Immature natural killer cell (primary cell): ENCODE measurements around the gene IFNA21. TPM values are rescaled to one million over a fixed set of nuclear protein-coding genes. Genes with fewer than 3 reads are reported as not detected.
"Not testable (repeated sequence)": the region's sequence is repeated elsewhere in the genome, so short reads cannot be mapped to it uniquely, and the experiment has no call there.

ENCODE experiments used
- DNase-seq, 3 donors: peaks; one replicate each; pipeline ENCODE4 v3.0.0; 2022; ENCODE audit warnings: mixed read lengths in 1 of 3
- H3K27ac Mint-ChIP-seq, 6 donors: one replicate each; pipeline ENCODE4 v1.8.0; 2020; ENCODE audit warnings: mixed read lengths in 6 of 6, mild to moderate bottlenecking in 5 of 6, inconsistent platforms in 4 of 6, moderate library complexity in 3 of 6
- H3K27me3 Mint-ChIP-seq, 3 donors: one replicate each; pipeline ENCODE4 v1.8.0; 2020 to 2021; ENCODE audit warnings: low read depth in 3 of 3, mild to moderate bottlenecking in 3 of 3, mixed read lengths in 3 of 3, moderate library complexity in 3 of 3, inconsistent platforms in 1 of 3
- H3K36me3 Mint-ChIP-seq, 3 donors: one replicate each; pipeline ENCODE4 v1.8.0; 2020; ENCODE audit warnings: mixed read lengths in 3 of 3, inconsistent platforms in 2 of 3, mild to moderate bottlenecking in 2 of 3
- H3K4me1 Mint-ChIP-seq, 2 donors: one replicate each; pipeline ENCODE4 v1.8.0; 2020; ENCODE audit warnings: inconsistent platforms in 2 of 2, mild to moderate bottlenecking in 2 of 2, mixed read lengths in 2 of 2, moderate library complexity in 1 of 2
- H3K4me3 Mint-ChIP-seq, 5 donors: one replicate each; pipeline ENCODE4 v1.8.0; 2020; ENCODE audit warnings: mild to moderate bottlenecking in 5 of 5, mixed read lengths in 5 of 5, inconsistent platforms in 3 of 5, moderate library complexity in 3 of 5
- H3K9me3 Mint-ChIP-seq, 6 donors: one replicate each; pipeline ENCODE4 v1.8.0; 2020; ENCODE audit warnings: mild to moderate bottlenecking in 6 of 6, mixed read lengths in 6 of 6, inconsistent platforms in 4 of 6, moderate library complexity in 3 of 6
- polyA plus RNA-seq, 3 donors: library from polyadenylated mRNA; unstranded; fragments of 300-500 nt; fragmentation: Illumina TruSeq; gene quantifications; one replicate each; pipeline ENCODE4 v1.2.3, GENCODE V29; 2021

IFNA21 gene
- polyA plus RNA-seq, 3 donors from 2014 or later = not detected

DNA sequence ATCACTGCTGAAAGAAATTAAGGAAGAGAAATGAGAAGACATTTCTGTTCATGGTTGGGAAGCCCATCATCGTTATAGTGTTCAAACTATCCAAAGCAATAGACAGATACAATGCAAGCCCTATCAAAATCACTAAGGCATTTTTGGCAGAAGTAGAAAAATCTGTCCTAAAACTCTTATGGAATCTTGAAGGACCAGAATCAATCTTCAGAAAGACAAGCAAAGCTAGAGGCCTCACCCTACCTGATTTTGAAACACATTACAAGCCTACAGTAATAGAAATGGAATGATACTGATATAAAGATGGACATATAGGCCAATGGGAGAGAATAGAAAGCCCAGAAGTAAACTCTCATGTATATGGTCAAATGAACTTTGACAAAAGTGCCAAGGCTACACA is 4.9 kb upstream of the IFNA21 start:
- peaks cover 2 to 6% (median 4%) of the 10 kb centered on the region in 3 donors for H3K27me3 Mint-ChIP-seq
- no peaks in the 10 kb centered on the region for H3K36me3 Mint-ChIP-seq
- DNase-seq = no peak
- H3K4me1 Mint-ChIP-seq = no peaks in the 10 kb centered on the region
- H3K27ac Mint-ChIP-seq = no peak overlapping the region
- no peak overlapping the region for H3K4me3 Mint-ChIP-seq
- no peaks in the 10 kb centered on the region for H3K9me3 Mint-ChIP-seq

DNA sequence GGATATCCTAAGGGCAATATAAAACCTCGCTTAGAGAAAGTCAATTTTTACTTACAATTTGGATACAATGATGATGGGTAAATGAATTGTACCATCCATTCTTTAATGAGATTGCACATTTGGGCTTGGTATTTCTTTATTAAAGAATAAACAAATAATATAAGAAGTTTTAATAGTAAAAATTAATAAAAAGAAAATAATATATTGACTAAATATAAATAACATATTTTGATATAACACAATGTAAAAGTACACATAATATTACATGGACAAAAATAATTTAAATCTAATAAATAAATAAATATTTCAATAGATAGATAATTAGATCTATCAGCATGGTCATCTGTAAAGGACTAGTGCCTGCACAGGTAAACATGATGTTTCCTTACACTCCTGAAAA is 944 bp downstream of the IFNA21 start:
- Mint-ChIP-seq H3K27ac (no peak overlapping the region), H3K4me3 (no peak overlapping the region), H3K27me3 (peaks cover 0 to 6% (median 4%) of the 10 kb centered on the region in 3 donors), H3K9me3 (no peaks in the 10 kb centered on the region), H3K36me3 (peaks cover 0 to 7% (median 0%) of the 10 kb centered on the region in 3 donors), H3K4me1 (peaks cover 32 to 37% of the 10 kb centered on the region in 2 donors)
- no peak for DNase-seq

DNA sequence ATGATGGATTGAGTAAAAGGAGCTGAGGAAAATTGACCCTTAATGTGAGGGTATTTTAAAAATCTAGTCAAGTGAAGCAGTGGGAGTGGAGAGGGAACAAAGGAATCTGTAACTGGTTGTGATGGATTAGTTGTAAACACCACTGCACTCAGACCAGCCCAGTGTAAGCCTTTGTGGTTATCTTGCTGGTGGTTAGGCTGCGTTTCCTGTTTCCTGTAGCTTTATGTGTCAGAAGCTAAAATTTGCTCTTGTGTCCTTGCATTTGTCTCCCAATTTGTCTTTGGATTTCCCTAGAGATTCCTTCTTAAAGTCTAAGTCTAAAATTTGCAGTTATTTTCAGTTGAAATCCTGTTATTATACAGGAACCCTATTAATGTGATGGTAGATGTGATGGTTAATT is 6.3 kb downstream of the IFNA21 start:
- Mint-ChIP-seq H3K36me3 (peaks cover 0 to 7% (median 0%) of the 10 kb centered on the region in 3 donors), H3K27me3 (no peaks in the 10 kb centered on the region), H3K27ac (peak overlapping the region in 5 of 6 donors; percentile 51 to 82 (median 74)), H3K4me3 (peak overlapping the region; percentile 78 to 88 (median 83)), H3K4me1 (peaks cover 47 to 69% of the 10 kb centered on the region in 2 donors), H3K9me3 (peaks cover 0 to 6% (median 0%) of the 10 kb centered on the region in 6 donors)
- peak; percentile 63 to 69 (median 66) for DNase-seq

DNA sequence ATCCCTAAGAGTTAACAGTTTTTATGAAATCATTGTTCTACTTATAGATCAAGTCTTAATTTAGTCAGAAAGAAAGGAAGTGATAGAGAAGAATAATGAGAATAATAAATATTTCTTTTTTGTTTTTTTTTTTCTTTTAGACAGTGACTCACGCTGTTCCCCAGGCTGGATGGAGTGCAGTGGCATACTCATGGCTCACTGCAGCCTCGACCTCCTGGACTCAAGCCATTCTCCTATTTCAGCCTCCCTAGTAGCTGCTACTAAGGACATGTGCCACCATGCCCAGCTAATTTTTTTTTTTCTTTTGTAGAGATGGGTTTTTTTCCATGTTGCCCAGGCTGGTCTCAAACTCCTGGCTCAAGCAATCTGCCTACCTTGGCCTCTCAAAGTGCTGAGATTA is 11.0 kb downstream of the IFNA21 start:
- Mint-ChIP-seq H3K27me3 (peaks cover 0 to 3% (median 0%) of the 10 kb centered on the region in 3 donors), H3K4me3 (no peak overlapping the region), H3K36me3 (peaks cover 0 to 4% (median 0%) of the 10 kb centered on the region in 3 donors), H3K9me3 (peaks cover 0 to 6% (median 0%) of the 10 kb centered on the region in 6 donors), H3K4me1 (peaks cover 21 to 41% of the 10 kb centered on the region in 2 donors), H3K27ac (no peak overlapping the region)
- DNase-seq = no peak

DNA sequence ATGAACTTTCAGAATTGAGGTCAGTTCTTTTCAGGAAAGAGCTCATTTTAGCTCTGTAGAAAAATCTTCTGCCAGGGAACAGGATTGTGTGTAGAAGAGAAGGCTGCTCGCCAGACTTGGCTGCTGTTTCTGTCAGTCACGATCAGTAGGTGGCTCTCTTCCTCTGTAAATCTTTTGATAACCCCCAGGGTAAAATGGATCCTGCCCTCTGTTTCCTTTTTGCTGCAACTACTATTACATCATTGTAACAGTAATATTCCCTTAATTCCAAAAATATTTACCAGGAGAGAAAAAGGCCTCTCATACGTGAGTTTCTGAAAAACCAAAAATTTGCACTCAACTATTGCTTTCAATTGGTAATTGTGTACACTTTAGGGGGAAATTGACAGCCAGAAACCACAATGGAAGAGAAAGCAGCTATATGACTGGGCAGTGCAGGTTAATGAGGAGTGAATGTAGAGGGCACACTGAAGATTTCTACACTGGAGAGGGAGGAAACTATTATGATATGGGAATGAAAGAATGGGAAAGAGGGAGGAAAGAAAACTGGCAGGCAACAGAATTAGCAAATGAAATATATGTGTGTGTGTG is 12.3 kb downstream of the IFNA21 start:
- Mint-ChIP-seq H3K4me1 (peaks cover 11 to 27% of the 10 kb centered on the region in 2 donors), H3K4me3 (peak overlapping the region in 2 of 5 donors; percentile 30 to 34), H3K9me3 (peaks cover 0 to 7% (median under 1%) of the 10 kb centered on the region in 6 donors), H3K27me3 (peaks cover 0 to 3% (median 0%) of the 10 kb centered on the region in 3 donors), H3K27ac (peak overlapping the region in 2 of 6 donors; percentile 4 to 70), H3K36me3 (peaks cover 0 to 5% (median 0%) of the 10 kb centered on the region in 3 donors)
- peak; percentile 9 to 41 (median 24) for DNase-seq

DNA sequence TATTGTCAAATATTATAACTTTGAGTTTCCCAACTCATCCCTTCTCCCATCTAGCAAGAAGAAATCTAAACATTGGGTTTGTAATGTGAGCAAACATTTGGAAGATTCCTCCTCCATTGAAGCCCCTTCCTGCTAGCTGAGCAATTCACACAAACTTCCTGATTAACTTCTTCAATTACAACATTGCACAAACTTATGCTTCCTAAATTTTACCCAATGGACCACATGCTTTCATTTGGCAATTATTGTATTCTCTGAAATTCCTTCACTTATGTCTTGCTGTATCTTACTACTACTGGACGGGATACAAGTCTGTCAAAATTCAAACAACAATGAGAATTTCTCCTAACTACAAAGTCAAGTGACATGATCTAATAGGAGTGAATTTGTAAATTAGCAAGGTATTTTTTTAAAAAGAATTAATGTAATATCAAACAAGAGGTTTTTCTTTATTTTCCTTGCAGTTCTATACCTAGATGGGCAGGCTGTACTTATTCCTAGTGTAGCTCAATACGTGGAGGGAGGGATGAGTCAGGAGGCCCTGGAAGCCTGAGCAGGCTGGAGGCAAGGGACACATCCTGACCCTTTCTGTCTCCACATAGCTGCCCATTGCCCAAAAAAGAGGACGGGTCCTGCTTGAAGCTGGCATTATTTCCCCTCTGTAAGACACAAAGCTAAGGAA is 13.0 kb downstream of the IFNA21 start:
- H3K9me3 Mint-ChIP-seq = peaks cover 0 to 13% (median 2%) of the 10 kb centered on the region in 6 donors
- no peak overlapping the region for H3K4me3 Mint-ChIP-seq
- peaks cover 0 to 3% (median 0%) of the 10 kb centered on the region in 3 donors for H3K27me3 Mint-ChIP-seq
- no peak for DNase-seq
- H3K4me1 Mint-ChIP-seq = peaks cover 7 to 22% of the 10 kb centered on the region in 2 donors
- peaks cover under 1 to 9% (median 2%) of the 10 kb centered on the region in 3 donors for H3K36me3 Mint-ChIP-seq
- H3K27ac Mint-ChIP-seq = no peak overlapping the region

DNA sequence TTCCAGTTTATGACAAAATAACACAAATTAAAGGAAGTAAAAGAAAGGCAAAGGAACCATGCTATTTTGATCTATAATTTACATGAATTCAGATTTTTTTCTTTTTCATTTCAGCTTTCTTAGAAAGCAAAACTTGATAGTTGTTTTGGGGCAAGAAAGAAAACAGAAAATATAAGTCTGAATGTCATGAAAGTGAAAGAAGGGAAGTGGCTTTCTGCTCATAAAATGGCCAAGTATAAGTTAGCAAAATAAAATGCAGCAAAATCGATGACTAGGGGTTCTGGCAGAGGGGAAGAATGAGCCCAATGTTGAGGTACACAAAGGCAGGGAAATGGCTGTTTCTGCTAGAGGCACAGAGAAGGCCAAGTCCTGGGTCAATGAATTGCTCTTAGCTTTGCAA is 21.9 kb downstream of the IFNA21 start:
- peak in 1 of 3 donors; percentile 12 for DNase-seq
- Mint-ChIP-seq H3K27me3 (peaks cover 0 to 3% (median 0%) of the 10 kb centered on the region in 3 donors), H3K4me3 (peak overlapping the region; percentile 33 to 54 (median 52)), H3K27ac (peak overlapping the region; percentile 58 to 92 (median 84)), H3K9me3 (peaks cover 0 to 20% (median 8%) of the 10 kb centered on the region in 6 donors), H3K4me1 (peaks cover 28 to 49% of the 10 kb centered on the region in 2 donors), H3K36me3 (peaks cover 6 to 18% (median 13%) of the 10 kb centered on the region in 3 donors)

DNA sequence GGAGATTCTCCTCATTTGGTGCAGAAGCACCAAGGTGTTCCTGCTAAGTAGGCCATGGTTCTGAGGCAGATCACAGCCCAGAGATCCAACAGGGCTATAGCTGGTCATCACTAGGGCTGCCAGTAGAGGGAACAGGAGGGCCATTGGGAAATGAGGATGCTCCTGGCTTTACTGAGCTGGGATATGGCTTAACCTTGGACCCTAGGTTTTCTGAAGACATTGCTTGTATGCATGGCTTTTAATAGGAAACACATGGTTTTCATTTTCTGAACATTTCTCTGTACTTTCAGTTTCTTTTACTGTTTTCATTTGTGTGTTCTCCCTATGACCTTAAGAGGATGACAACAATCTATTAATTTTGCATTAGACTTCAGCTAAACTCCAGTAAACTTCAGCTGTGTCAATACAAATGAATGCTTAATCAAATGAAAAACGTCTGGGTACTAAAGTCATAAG is 25.0 kb downstream of the IFNA21 start, which contains the start of gene IFNW1:
TSS of gene IFNW1 (minus strand) at position 406 of the 456 bp plus-strand sequence. CDS start at position 144, 262 bp downstream.
- H3K27ac Mint-ChIP-seq = peak within 1 kb of the TSS in 3 of 6 donors; percentile 10 to 37 (median 17)
- no peak for DNase-seq
- H3K4me3 Mint-ChIP-seq = no peak within 1 kb of the TSS
- peaks cover 0 to 5% (median 3%) of the 10 kb centered on the region in 3 donors for H3K36me3 Mint-ChIP-seq
- peaks cover 28 to 43% of the 10 kb centered on the region in 2 donors for H3K4me1 Mint-ChIP-seq
- H3K9me3 Mint-ChIP-seq = no peaks in the 10 kb centered on the region
- peaks cover 0 to 3% (median 2%) of the 10 kb centered on the region in 3 donors for H3K27me3 Mint-ChIP-seq

DNA sequence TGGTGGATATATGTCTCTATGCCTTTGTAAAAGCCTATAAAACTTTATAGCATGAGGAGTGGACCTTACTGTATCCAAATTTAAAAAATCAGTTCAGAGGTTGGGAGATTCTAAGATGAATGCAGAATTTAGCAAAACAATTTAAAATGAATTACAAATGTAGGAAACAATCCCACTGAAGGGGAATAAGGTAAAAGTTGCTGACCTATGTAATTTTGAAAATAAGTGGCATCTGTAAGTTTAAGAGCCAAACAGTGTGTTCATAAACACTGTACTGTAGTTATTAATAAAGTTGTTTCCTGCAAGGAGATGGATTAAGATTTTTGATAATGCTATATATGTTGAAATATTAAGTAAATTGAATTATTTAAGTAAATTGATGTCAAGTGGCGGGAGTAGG is 29.4 kb downstream of the IFNA21 start:
- no peak for DNase-seq
- Mint-ChIP-seq H3K4me3 (no peak overlapping the region), H3K27ac (no peak overlapping the region), H3K27me3 (peaks cover 0 to 3% (median 2%) of the 10 kb centered on the region in 3 donors), H3K36me3 (peaks cover 0 to 14% (median 3%) of the 10 kb centered on the region in 3 donors), H3K9me3 (no peaks in the 10 kb centered on the region), H3K4me1 (peaks cover 5 to 13% of the 10 kb centered on the region in 2 donors)

DNA sequence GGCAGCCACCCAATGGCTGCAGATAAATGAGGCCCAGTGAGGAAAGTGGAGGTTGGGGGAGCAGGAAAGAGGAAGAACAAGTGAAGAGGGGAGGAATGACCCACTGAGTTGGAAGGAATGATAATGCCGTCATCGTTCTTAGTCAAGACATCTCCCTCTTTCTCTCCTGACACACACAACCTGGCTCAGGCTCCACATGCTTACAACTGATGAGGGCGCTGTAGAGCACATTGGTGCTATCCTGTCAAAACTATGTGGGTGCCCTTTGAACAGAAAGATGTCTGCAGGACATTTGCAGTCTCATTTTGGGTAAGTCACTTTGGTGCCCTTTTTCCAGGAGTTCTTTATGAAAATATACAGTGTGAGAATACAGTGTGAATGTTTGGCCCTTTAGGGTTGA is 30.7 kb downstream of the IFNA21 start:
- Mint-ChIP-seq H3K4me1 (peaks cover 0 to under 1% of the 10 kb centered on the region in 2 donors), H3K36me3 (peaks cover 0 to 14% (median 3%) of the 10 kb centered on the region in 3 donors), H3K9me3 (no peaks in the 10 kb centered on the region), H3K27ac (no peak overlapping the region), H3K4me3 (no peak overlapping the region), H3K27me3 (peaks cover 0 to 2% (median 0%) of the 10 kb centered on the region in 3 donors)
- DNase-seq = no peak

DNA sequence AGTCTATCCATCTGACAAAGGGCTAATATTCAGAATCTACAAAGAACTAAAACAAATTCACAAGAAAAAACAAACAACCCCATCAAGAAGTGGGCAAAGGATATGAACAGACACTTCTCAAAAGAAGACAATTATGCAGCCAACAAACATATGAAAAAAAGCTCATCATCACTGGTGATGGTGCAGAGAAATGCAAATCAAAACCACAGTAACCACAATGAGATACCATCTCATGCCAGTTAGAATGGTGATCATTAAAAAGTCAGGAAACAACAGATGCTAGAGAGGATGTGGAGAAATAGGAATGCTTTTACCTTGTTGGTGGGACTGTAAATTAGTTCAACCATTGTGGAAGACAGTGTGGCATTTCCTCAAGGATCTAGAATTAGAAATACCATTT is 38.3 kb downstream of the IFNA21 start:
- H3K4me3 Mint-ChIP-seq, H3K9me3 Mint-ChIP-seq, DNase-seq, H3K27me3 Mint-ChIP-seq, H3K27ac Mint-ChIP-seq: not testable (repeated sequence)
- H3K4me1 Mint-ChIP-seq = peaks cover 5 to 12% of the 10 kb centered on the region in 2 donors
- peaks cover 0 to 10% (median 0%) of the 10 kb centered on the region in 3 donors for H3K36me3 Mint-ChIP-seq

DNA sequence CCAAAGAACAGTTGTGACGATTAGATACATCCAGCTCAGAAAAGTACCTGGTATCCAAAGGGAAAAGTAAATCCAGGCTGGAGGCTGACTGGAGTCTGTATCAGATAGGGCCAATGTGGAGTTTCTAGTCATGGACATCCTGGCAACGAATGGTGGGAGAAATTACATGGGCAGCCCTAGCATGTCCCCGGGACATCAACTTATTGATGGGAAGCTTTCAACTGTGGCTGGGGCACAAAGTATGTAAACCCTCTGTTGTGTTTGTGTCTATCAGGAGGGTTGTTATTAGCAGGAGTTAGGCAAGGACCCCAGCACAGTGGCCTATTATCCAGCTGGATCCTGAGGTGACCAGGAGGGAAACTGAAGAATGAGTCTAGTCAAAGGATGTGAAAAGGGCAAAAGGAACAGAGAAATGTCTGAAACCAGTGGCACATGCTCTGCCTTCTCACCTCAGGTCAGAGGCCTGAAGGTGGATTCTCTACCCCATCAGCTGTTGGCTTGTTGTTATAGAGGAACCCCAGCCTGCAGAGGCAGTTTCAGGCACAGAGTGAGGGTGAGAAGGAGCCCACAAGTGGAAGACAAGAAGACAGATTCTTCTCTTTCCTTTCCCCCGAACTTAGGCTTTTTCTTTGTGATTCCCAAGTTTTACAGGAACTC is 44.7 kb downstream of the IFNA21 start:
- H3K9me3 Mint-ChIP-seq = no peaks in the 10 kb centered on the region
- peaks cover 0 to 11% of the 10 kb centered on the region in 2 donors for H3K4me1 Mint-ChIP-seq
- DNase-seq = no peak
- H3K27ac Mint-ChIP-seq = no peak overlapping the region
- H3K36me3 Mint-ChIP-seq = peaks cover 0 to 4% (median 0%) of the 10 kb centered on the region in 3 donors
- no peak overlapping the region for H3K4me3 Mint-ChIP-seq
- H3K27me3 Mint-ChIP-seq = peaks cover 0 to 5% (median 5%) of the 10 kb centered on the region in 3 donors

DNA sequence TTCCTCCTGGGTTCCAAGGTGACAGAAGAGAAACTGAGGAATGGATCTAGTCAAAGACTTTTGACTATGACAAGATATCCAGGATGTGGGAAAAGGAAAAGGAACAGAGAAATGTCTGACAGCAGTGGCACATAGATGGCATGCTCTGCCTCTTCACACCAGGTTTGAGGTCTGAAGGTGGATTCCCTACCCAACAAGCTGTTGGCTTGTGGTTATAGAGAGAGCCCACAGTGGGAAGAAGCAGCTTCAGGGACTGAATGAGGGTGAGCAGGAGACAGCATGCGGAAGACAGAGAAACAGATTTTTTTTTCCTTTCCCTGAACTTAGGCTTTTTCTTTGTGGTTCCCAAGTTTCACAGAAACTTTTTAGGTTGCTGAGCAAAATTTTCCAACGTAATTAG is 45.4 kb downstream of the IFNA21 start:
- Mint-ChIP-seq H3K36me3 (no peaks in the 10 kb centered on the region), H3K27ac (no peak overlapping the region), H3K4me3 (no peak overlapping the region), H3K9me3 (no peaks in the 10 kb centered on the region), H3K4me1 (peaks cover 0 to 11% of the 10 kb centered on the region in 2 donors), H3K27me3 (peaks cover 0 to 5% (median 5%) of the 10 kb centered on the region in 3 donors)
- DNase-seq = peak in 1 of 3 donors; percentile 20
